Activated B cell treated with CpG ODN at 0.5 μM for 24 hours (primary cell): ENCODE measurements around the gene ZNF135. TPM values are rescaled to one million over a fixed set of nuclear protein-coding genes. Genes with fewer than 3 reads are reported as not detected.

ENCODE experiments used
- ATAC-seq: fragments of 200-7000 bp; cut with Tn5 transposase; one replicate; pipeline ENCODE4 v1.10.0; 2021; ENCODE audit warnings: low read depth, mild to moderate bottlenecking, moderate library complexity
- CTCF ChIA-PET: fragments of 350-600 bp; sonication (Branson Sonifier 250); formaldehyde crosslinking; loops from one replicate; lab custom pipeline; 2021; ENCODE audit warnings: antibody characterized with exemption; lab: Charles Lee
- POLR2A ChIA-PET: fragments of 350-600 bp; sonication (Branson Sonifier 250); formaldehyde crosslinking; loops from one replicate; lab custom pipeline; 2021; ENCODE audit warnings: antibody characterized with exemption; lab: Charles Lee
- DNase-seq: peaks from one replicate; pipeline ENCODE4 v3.0.0; 2022
- H3K27ac Mint-ChIP-seq: one replicate; pipeline ENCODE4 v1.8.0; 2020; ENCODE audit warnings: mixed read lengths
- H3K27me3 Mint-ChIP-seq: one replicate; pipeline ENCODE4 v1.8.0; 2021; ENCODE audit warnings: mixed read lengths
- H3K36me3 Mint-ChIP-seq: one replicate; pipeline ENCODE4 v1.8.0; 2021; ENCODE audit warnings: low read depth, mixed read lengths
- H3K4me1 Mint-ChIP-seq: one replicate; pipeline ENCODE4 v1.8.0; 2021; ENCODE audit warnings: mixed read lengths
- H3K4me3 Mint-ChIP-seq: one replicate; pipeline ENCODE4 v1.8.0; 2020; ENCODE audit warnings: mild to moderate bottlenecking, mixed read lengths
- H3K9me3 Mint-ChIP-seq: one replicate; pipeline ENCODE4 v1.8.0; 2020; ENCODE audit warnings: mixed read lengths
- intact Hi-C: fragments of 100-400 bp; cut with micrococcal nuclease; formaldehyde crosslinking; loops from one replicate; pipeline ENCODE4 v1.15.1; 2024
- total RNA-seq: library from RNA; stranded (reverse); gene quantifications from 2 replicates; pipeline ENCODE4 v1.2.3, GENCODE V29; 2022
- TF ChIP-seq, protein P1 (sequence below): fragments of 200-600 bp; IDR thresholded peaks from one replicate; pipeline ENCODE4 v1.8.0; 2022; ENCODE audit warnings: antibody characterized with exemption, mild to moderate bottlenecking

Gene ZNF135
- total RNA-seq, 1 donor from 2014 or later, result 7.5 TPM

DNA sequence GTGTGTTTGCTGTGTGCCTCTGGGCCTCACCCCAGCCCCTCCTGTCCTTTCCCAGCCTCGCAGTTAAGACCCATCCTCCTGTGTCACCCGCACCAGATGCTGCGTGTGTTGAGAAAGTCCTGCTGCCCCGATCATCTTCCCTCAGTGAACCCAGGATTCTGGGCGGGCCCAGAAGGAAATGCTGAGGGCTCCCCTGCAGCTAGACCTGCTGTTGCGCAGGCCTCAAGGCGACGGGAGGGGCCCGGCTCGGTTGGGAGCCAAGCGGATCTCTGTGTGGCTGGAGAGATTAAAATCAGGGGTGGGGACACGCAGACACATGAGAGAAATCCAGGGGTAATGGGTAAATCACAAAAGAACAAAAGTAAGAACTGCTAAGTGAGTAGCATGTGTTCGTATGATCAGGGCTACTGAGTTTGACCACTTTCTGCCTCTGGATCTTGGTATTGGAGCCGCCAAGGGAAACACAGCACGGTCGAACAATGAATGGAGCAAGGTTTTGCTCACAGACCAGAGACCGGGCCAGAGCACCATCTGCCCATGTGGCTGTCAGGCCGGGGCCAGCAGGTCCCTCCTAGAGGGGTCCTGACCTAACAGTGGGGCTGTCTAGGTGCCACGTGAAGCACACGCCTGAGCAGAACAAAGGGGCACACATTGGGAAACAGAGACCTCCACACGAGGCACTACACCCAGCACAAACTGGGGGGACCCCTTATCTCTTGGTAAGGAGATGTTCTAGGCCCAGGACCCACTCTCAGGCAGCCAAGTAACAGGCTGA, 18.1 kb upstream of the ZNF135 start:
- ATAC-seq, result no peak
- Mint-ChIP-seq H3K4me1 (no peaks in the 10 kb centered on the region), H3K27ac (no peak overlapping the region), H3K4me3 (no peak overlapping the region), H3K36me3 (peaks cover 1% of the 10 kb centered on the region), H3K9me3 (peaks cover 12% of the 10 kb centered on the region), H3K27me3 (peaks cover 11% of the 10 kb centered on the region)
- TF ChIP-seq, protein P1, sequence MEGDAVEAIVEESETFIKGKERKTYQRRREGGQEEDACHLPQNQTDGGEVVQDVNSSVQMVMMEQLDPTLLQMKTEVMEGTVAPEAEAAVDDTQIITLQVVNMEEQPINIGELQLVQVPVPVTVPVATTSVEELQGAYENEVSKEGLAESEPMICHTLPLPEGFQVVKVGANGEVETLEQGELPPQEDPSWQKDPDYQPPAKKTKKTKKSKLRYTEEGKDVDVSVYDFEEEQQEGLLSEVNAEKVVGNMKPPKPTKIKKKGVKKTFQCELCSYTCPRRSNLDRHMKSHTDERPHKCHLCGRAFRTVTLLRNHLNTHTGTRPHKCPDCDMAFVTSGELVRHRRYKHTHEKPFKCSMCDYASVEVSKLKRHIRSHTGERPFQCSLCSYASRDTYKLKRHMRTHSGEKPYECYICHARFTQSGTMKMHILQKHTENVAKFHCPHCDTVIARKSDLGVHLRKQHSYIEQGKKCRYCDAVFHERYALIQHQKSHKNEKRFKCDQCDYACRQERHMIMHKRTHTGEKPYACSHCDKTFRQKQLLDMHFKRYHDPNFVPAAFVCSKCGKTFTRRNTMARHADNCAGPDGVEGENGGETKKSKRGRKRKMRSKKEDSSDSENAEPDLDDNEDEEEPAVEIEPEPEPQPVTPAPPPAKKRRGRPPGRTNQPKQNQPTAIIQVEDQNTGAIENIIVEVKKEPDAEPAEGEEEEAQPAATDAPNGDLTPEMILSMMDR, result no peak
- ChIA-PET CTCF (no interaction called here), POLR2A (no interaction called here)
- DNase-seq, result no peak
- intact Hi-C loops, result no loop called here

DNA sequence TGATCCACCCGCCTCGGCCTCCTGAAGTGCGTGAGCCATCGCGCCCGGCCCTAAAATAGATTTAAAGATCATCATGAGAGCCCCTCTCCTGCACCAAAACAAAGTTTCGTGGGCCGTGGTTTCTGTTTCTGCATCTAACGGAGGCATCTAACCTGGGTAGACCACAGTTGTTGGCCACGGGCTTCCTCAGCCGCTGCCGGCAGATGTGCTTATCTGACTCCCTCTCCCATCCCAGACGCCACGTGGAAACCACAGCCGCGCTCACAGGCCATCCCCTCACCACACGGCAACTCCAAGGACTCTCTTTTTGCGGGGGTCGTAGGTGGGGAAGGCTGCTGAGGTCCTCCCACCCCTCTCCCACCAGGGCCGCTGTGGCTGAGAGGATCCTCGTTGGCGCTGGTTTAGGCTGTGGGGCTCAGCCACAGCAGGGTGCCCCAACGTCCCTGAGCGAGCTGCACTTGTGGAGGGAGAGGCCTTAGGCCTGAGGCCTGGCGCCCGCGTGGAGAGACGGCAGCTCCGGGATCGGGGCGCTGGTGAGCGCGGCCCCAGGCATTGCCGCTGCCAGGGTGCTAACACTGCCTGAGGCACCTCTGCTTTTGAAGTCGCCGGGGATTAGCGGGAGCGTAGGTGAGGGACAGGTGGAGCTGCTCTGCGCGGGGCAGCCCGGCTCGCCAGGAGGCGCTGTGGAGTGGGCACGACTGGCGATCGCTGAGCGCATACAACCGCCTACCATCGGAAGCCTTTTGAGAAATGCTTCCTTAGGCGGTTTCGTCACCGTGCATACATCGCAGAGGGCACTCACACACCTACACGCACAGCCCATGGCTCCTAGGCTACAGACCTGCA, 16.4 kb upstream of the ZNF135 start:
- Mint-ChIP-seq H3K4me3 (no peak overlapping the region), H3K27ac (no peak overlapping the region), H3K27me3 (peaks cover 7% of the 10 kb centered on the region), H3K36me3 (peaks cover 1% of the 10 kb centered on the region), H3K4me1 (no peaks in the 10 kb centered on the region), H3K9me3 (peaks cover 13% of the 10 kb centered on the region)
- DNase-seq, result no peak
- intact Hi-C loops, result no loop called here
- TF ChIP-seq, protein P1, result no peak
- ChIA-PET POLR2A (no interaction called here), CTCF (interaction anchor here (0.7 kb wide), 1 partner anchor 1685 kb away, joined by 4 read pairs; no protein-coding TSS in a partner anchor)
- no peak for ATAC-seq

DNA sequence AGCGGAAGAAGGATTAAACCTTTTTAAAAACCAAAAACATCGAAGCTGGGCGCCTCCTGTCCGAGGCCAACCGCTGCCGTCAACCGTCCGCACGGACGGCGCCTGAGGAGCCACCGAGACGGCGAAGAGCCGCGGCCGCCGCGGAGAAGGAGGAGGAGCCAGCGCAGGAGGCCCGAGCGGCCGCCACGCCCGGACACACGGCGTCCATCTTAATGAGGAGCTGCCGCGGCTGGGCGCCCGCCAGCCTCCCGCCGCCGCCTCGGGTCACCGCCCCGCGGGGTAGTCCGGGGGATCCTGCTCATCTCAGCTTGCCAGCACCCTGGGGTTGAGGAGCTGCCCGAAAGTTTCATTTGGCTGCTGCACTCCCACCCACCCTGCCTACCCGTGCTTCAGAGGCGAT, 14.7 kb upstream of the ZNF135 start:
- Mint-ChIP-seq H3K27me3 (no peaks in the 10 kb centered on the region), H3K9me3 (peaks cover 16% of the 10 kb centered on the region)
- POLR2A ChIA-PET, result no interaction called here

DNA sequence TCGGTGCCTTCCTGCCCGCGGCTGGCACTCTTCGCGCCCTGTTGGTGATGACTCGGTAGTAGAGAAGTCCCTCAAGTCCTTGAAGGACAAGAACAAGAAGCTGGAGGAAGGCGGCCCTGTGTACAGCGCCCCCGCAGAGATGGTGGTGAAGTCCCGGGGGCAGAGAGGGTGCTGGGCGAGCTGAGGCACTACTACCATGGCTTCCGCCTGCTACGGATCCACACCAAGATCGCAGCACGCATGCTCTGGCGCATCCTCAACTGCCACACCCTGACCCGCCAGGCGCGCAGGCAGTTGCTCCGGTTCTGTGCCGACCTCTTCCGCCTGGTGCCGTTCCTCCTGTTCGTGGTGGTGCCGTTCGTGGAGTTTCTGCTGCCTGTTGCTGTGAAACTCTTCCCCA, 14.2 kb upstream of the ZNF135 start:
- POLR2A ChIA-PET, result no interaction called here
- Mint-ChIP-seq H3K36me3 (peaks cover 1% of the 10 kb centered on the region), H3K4me1 (no peaks in the 10 kb centered on the region), H3K9me3 (peaks cover 19% of the 10 kb centered on the region), H3K27ac (no peak overlapping the region), H3K4me3 (no peak overlapping the region), H3K27me3 (no peaks in the 10 kb centered on the region)
- TF ChIP-seq, protein P1, result no peak
- intact Hi-C loops, result no loop called here
- DNase-seq (no peak), ATAC-seq (no peak)
- CTCF ChIA-PET, result no interaction called here

More for the DNA sequence above, 14.7 kb upstream of the ZNF135 start:
- CTCF ChIA-PET, result no interaction called here
- Mint-ChIP-seq H3K36me3 (peaks cover 1% of the 10 kb centered on the region), H3K4me1 (no peaks in the 10 kb centered on the region), H3K27ac (no peak overlapping the region), H3K4me3 (no peak overlapping the region)
- DNase-seq, result no peak
- no peak for ATAC-seq
- intact Hi-C loops, result no loop called here
- TF ChIP-seq, protein P1, result no peak

DNA sequence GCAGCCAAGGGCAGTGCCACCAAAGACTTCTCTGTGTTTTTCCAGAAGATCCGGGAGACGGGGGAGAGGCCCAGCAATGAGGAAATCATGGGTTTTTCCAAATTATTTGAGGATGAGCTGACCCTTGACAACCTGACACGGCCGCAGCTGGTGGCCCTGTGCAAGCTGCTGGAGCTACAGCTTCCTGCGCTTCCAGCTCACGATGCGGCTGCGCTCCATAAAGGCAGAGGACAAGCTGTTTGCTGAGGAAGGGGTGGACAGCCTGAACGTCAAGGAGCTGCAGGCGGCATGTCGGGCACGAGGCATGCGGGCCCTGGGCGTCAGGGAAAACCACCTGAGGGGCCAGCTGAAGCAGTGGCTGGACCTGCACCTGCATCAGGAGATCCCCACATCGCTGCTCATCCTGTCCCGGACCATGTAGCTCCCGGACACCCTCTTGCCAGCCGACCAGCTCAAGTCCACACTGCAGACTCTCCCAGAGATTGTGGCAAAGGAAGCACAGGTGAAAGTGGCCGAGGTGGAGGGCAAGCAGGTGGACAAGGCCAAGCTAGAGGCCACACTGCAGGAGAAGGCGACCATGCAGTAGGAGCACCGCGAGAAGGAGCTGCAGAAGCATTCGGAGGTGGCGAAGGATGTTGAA, 13.6 kb upstream of the ZNF135 start:
- peaks cover 20% of the 10 kb centered on the region for H3K9me3 Mint-ChIP-seq
- intact Hi-C loops, result no loop called here
- DNase-seq (no peak), ATAC-seq (no peak)
- TF ChIP-seq, protein P1, result no peak
- POLR2A ChIA-PET, result no interaction called here
- H3K27me3 Mint-ChIP-seq, result no peaks in the 10 kb centered on the region
- H3K27ac Mint-ChIP-seq, result no peak overlapping the region
- CTCF ChIA-PET, result no interaction called here
- no peaks in the 10 kb centered on the region for H3K4me1 Mint-ChIP-seq
- no peak overlapping the region for H3K4me3 Mint-ChIP-seq
- H3K36me3 Mint-ChIP-seq, result peaks cover 1% of the 10 kb centered on the region
